ENCODE results near the gene GALK1.

The GALK1 gene

GRCh38 chr17:75755990-75756389 is 9.0 kb downstream of the GALK1 start:
- no peaks in the 10 kb centered on the region for H3K79me2 ChIP-seq (ENCODE audit: low read length)
- H3K4me3 ChIP-seq (ENCODE audit: low read length), result no peak overlapping the region
- no peak for TF ChIP-seq CTCF (IDR thresholded peaks at IDR 0.05; ENCODE audit: low read depth, low read length)
- TF ChIP-seq EZH2phosphoT487 (IDR thresholded peaks at IDR 0.05; ENCODE audit: low read depth), result no peak
- no peak overlapping the region for H3K27ac ChIP-seq (ENCODE audit: low read length)
- no peaks in the 10 kb centered on the region for H3K36me3 ChIP-seq (replicated peaks; ENCODE audit: low read depth, low read length)
- H2AFZ ChIP-seq (ENCODE audit: low read depth, low read length), result no peak overlapping the region
- H3K4me1 ChIP-seq (ENCODE audit: low read length), result peaks cover 19% of the 10 kb centered on the region
- no peak overlapping the region for H3K9ac ChIP-seq (ENCODE audit: low read length)
- no peaks in the 10 kb centered on the region for H3K9me3 ChIP-seq (ENCODE audit: insufficient read depth, low read length)
- H3K4me2 ChIP-seq (ENCODE audit: low read length), result no peak overlapping the region
- no peaks in the 10 kb centered on the region for H4K20me1 ChIP-seq (ENCODE audit: insufficient read depth, low read length)
- no peaks in the 10 kb centered on the region for H3K27me3 ChIP-seq (ENCODE audit: low read depth, low read length)

- no peaks in the 10 kb centered on the region for H3K36me3 ChIP-seq (replicated peaks; ENCODE audit: low read depth, low read length)
Observed at GRCh38 chr17:75755205-75755901, 9.6 kb downstream of the GALK1 start.

GRCh38 chr17:75754378-75755204 is 10.4 kb downstream of the GALK1 start:
- no peaks in the 10 kb centered on the region for H3K27me3 ChIP-seq (ENCODE audit: low read depth, low read length)
- H2AFZ ChIP-seq (ENCODE audit: low read depth, low read length), result no peak overlapping the region
- no peaks in the 10 kb centered on the region for H4K20me1 ChIP-seq (ENCODE audit: insufficient read depth, low read length)
- H3K4me1 ChIP-seq (ENCODE audit: low read length), result peaks cover 25% of the 10 kb centered on the region
- H3K4me3 ChIP-seq (ENCODE audit: low read length), result peak overlapping the region; percentile 84
- peak overlapping the region; percentile 86 for H3K9ac ChIP-seq (ENCODE audit: low read length)
- no peaks in the 10 kb centered on the region for H3K36me3 ChIP-seq (replicated peaks; ENCODE audit: low read depth, low read length)
- H3K79me2 ChIP-seq (ENCODE audit: low read length), result no peaks in the 10 kb centered on the region
- H3K27ac ChIP-seq (ENCODE audit: low read length), result no peak overlapping the region
- H3K9me3 ChIP-seq (ENCODE audit: insufficient read depth, low read length), result no peaks in the 10 kb centered on the region
- TF ChIP-seq CTCF (IDR thresholded peaks at IDR 0.05; ENCODE audit: low read depth, low read length) (no peak), EZH2phosphoT487 (IDR thresholded peaks at IDR 0.05; ENCODE audit: low read depth) (no peak)
- H3K4me2 ChIP-seq (ENCODE audit: low read length), result peak overlapping the region; percentile 96

More at GRCh38 chr17:75755205-75755901, 9.6 kb downstream of the GALK1 start:
- Histone ChIP-seq H3K4me1 (ENCODE audit: low read length) (peaks cover 19% of the 10 kb centered on the region), H3K27ac (ENCODE audit: low read length) (no peak overlapping the region), H2AFZ (ENCODE audit: low read depth, low read length) (no peak overlapping the region), H3K79me2 (ENCODE audit: low read length) (no peaks in the 10 kb centered on the region), H3K4me3 (ENCODE audit: low read length) (no peak overlapping the region), H3K27me3 (ENCODE audit: low read depth, low read length) (no peaks in the 10 kb centered on the region), H3K4me2 (ENCODE audit: low read length) (no peak overlapping the region), H4K20me1 (ENCODE audit: insufficient read depth, low read length) (no peaks in the 10 kb centered on the region), H3K9ac (ENCODE audit: low read length) (no peak overlapping the region), H3K9me3 (ENCODE audit: insufficient read depth, low read length) (no peaks in the 10 kb centered on the region)
- no peak for TF ChIP-seq CTCF (IDR thresholded peaks at IDR 0.05; ENCODE audit: low read depth, low read length)

All from OCI-LY3 (cell line).